ENCODE data around the gene HOXB2. TPM values are rescaled to one million over a fixed set of nuclear protein-coding genes. Genes with fewer than 3 reads are reported as not detected.
A peak's percentile ranks its signal among the peaks of the same experiment; 100 is the strongest.

HOXB2 gene
- polyA plus RNA-seq, 2 of the 4 experiments (the other 2 are of a cell fraction), result 0.65 to 2.6 TPM

DNA sequence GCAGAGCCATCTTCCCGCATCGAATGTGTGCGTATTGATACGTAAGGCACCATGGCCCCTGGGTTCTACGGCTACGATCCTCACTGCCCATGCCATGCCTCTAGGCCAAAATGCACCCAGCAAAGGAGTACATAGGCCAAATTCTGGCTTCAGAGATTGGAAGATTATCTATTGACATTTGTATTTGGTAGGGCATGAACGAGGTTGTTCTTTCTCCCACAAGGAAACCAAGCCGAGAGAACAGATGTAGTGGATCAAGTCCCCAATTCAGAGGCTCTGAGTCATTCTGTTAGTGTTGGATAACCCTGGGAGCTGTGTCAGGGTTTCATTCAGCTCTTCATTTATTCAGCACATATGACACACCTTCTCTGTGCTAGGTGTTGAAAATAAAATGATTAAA is 50.6 kb downstream of the HOXB2 start:
- ATAC-seq (peak in 1 of 2 experiments; percentile 13; a peak in 1 of 6 replicates), DNase-seq (ENCODE audit: low read depth in 1 of 2, low spot score in 1 of 2) (no peak), FAIRE-seq (peak; percentile 67)
- Histone ChIP-seq H3K27ac (no peak overlapping the region), H3K4me1 (peaks cover 14% of the 10 kb centered on the region; the same call in 2 of the 3 replicates), H3K9me3 (no peaks in the 10 kb centered on the region), H3K4me2 (no peak overlapping the region), H3K4me3 (no peak overlapping the region)
- ChIA-PET CTCF (interaction anchor here (0.6 to 3.3 kb wide), 5 partner anchors 14 to 634 kb away, joined by 3 to 27 read pairs (median 8); no protein-coding TSS in a partner anchor), POLR2A (no interaction called here)
- 80% methylated on average over 8 of the region's 8 CpGs for WGBS (ENCODE audit: missing lambda C conversion rate)
- TF ChIP-seq GATA3 (IDR thresholded peaks at IDR 0.05; ENCODE audit: borderline replicate concordance) (no peak), MAX (IDR thresholded peaks at IDR 0.05) (no peak), POLR2A (IDR thresholded peaks at IDR 0.05; ENCODE audit: low read length) (no peak), FOSL2 (IDR thresholded peaks at IDR 0.05) (no peak), FOSL2 (CRISPR knock-in tag; IDR thresholded peaks at IDR 0.05) (no peak), NFE2L2 (conservative IDR thresholded peaks at IDR 0.05; ENCODE audit: low read length) (no peak), HMGXB4 (CRISPR knock-in tag; IDR thresholded peaks at IDR 0.05; ENCODE audit: borderline replicate concordance) (no peak), NPAS2 (CRISPR knock-in tag; IDR thresholded peaks at IDR 0.05; ENCODE audit: borderline replicate concordance) (no peak), EHMT2 (IDR thresholded peaks at IDR 0.05; ENCODE audit: low read depth) (no peak), CTCF (IDR thresholded peaks at IDR 0.05) (no peak), ZNF302 (CRISPR knock-in tag; IDR thresholded peaks at IDR 0.05) (no peak)

Other genes starting within 250 kb of the HOXB2 start
- 0.77 and 0.78 TPM in 2 replicates for gene SKAP1, start 114.9 kb downstream of the HOXB2 start, polyA plus RNA-seq (2011; rRNA removed)
- 0.08 to 0.16 TPM (median 0.14 TPM) in 3 replicates for gene SKAP1, start 114.9 kb downstream of the HOXB2 start, polyA plus RNA-seq (2017; fragmentation: RNase III; extraction: RNeasy Plus Mini Kit Qiagen cat#74134 plus additional on column Dnase treatment)
- gene HOXB1, start 14.1 kb downstream of the HOXB2 start, polyA plus RNA-seq (2011; rRNA removed), result not detected in 2 replicates
- gene HOXB1, start 14.1 kb downstream of the HOXB2 start, polyA plus RNA-seq (2017; fragmentation: RNase III; extraction: RNeasy Plus Mini Kit Qiagen cat#74134 plus additional on column Dnase treatment), result not detected in 3 replicates
- 0.74 and 0.75 TPM in 2 replicates for gene HOXB4, start 33.2 kb upstream of the HOXB2 start, polyA plus RNA-seq (2011; rRNA removed)
- gene HOXB4, start 33.2 kb upstream of the HOXB2 start, polyA plus RNA-seq (2017; fragmentation: RNase III; extraction: RNeasy Plus Mini Kit Qiagen cat#74134 plus additional on column Dnase treatment), result 0.24 to 0.37 TPM (median 0.30 TPM) in 3 replicates
- 11.6 and 17.0 TPM in 2 replicates for gene HOXB3, start 45.1 kb upstream of the HOXB2 start, polyA plus RNA-seq (2011; rRNA removed)
- gene HOXB3, start 45.1 kb upstream of the HOXB2 start, polyA plus RNA-seq (2017; fragmentation: RNase III; extraction: RNeasy Plus Mini Kit Qiagen cat#74134 plus additional on column Dnase treatment), result 7.0 to 10.2 TPM (median 8.6 TPM) in 3 replicates
- gene HOXB5, start 48.7 kb upstream of the HOXB2 start, polyA plus RNA-seq (2011; rRNA removed), result 2.5 and 2.7 TPM in 2 replicates
- gene HOXB5, start 48.7 kb upstream of the HOXB2 start, polyA plus RNA-seq (2017; fragmentation: RNase III; extraction: RNeasy Plus Mini Kit Qiagen cat#74134 plus additional on column Dnase treatment), result 2.1 to 3.0 TPM (median 2.4 TPM) in 3 replicates
- gene HOXB6, start 59.9 kb upstream of the HOXB2 start, polyA plus RNA-seq (2011; rRNA removed), result 9.4 and 10.2 TPM in 2 replicates
- 12.3 to 14.9 TPM (median 14.7 TPM) in 3 replicates for gene HOXB6, start 59.9 kb upstream of the HOXB2 start, polyA plus RNA-seq (2017; fragmentation: RNase III; extraction: RNeasy Plus Mini Kit Qiagen cat#74134 plus additional on column Dnase treatment)
- 15.4 and 22.3 TPM in 2 replicates for gene HOXB7, start 65.9 kb upstream of the HOXB2 start, polyA plus RNA-seq (2011; rRNA removed)
- 27.4 to 32.3 TPM (median 27.4 TPM) in 3 replicates for gene HOXB7, start 65.9 kb upstream of the HOXB2 start, polyA plus RNA-seq (2017; fragmentation: RNase III; extraction: RNeasy Plus Mini Kit Qiagen cat#74134 plus additional on column Dnase treatment)
- gene HOXB8, start 70.2 kb upstream of the HOXB2 start, polyA plus RNA-seq (2011; rRNA removed), result 8.9 and 11.1 TPM in 2 replicates
- 4.6 to 5.8 TPM (median 4.7 TPM) in 3 replicates for gene HOXB8, start 70.2 kb upstream of the HOXB2 start, polyA plus RNA-seq (2017; fragmentation: RNase III; extraction: RNeasy Plus Mini Kit Qiagen cat#74134 plus additional on column Dnase treatment)
- 22.0 and 24.6 TPM in 2 replicates for gene HOXB9, start 81.2 kb upstream of the HOXB2 start, polyA plus RNA-seq (2011; rRNA removed)
- 5.6 to 7.3 TPM (median 6.2 TPM) in 3 replicates for gene HOXB9, start 81.2 kb upstream of the HOXB2 start, polyA plus RNA-seq (2017; fragmentation: RNase III; extraction: RNeasy Plus Mini Kit Qiagen cat#74134 plus additional on column Dnase treatment)
- not detected in 2 replicates for gene PRAC1, start 177.4 kb upstream of the HOXB2 start, polyA plus RNA-seq (2011; rRNA removed)
- not detected in 3 replicates for gene PRAC1, start 177.4 kb upstream of the HOXB2 start, polyA plus RNA-seq (2017; fragmentation: RNase III; extraction: RNeasy Plus Mini Kit Qiagen cat#74134 plus additional on column Dnase treatment)
- gene PRAC2, start 178.1 kb upstream of the HOXB2 start, polyA plus RNA-seq (2011; rRNA removed), result not detected in 2 replicates
- not detected in 3 replicates for gene PRAC2, start 178.1 kb upstream of the HOXB2 start, polyA plus RNA-seq (2017; fragmentation: RNase III; extraction: RNeasy Plus Mini Kit Qiagen cat#74134 plus additional on column Dnase treatment)
- gene HOXB13, start 183.6 kb upstream of the HOXB2 start, polyA plus RNA-seq (2011; rRNA removed), result 3.2 and 3.4 TPM in 2 replicates
- 3.0 to 3.5 TPM (median 3.2 TPM) in 3 replicates for gene HOXB13, start 183.6 kb upstream of the HOXB2 start, polyA plus RNA-seq (2017; fragmentation: RNase III; extraction: RNeasy Plus Mini Kit Qiagen cat#74134 plus additional on column Dnase treatment)

Measured in A549 (cell line).